Ishikawa (cell line): ENCODE results near the gene TUT1.

Experiments used
- CEBPB ChIP-seq: IDR thresholded peaks from 2 replicates; pipeline ENCODE4 v1.6.1; 2012
- CREB1 ChIP-seq: IDR thresholded peaks from 2 replicates; pipeline ENCODE4 v1.6.1; 2012; ENCODE audit warnings: low read depth
- EGR1 ChIP-seq: IDR thresholded peaks from 2 replicates; pipeline ENCODE4 v1.6.1; 2012
- EP300 ChIP-seq: IDR thresholded peaks from 2 replicates; pipeline ENCODE4 v1.6.1; 2012; ENCODE audit warnings: borderline replicate concordance
- FOXM1 ChIP-seq: IDR thresholded peaks from 2 replicates; pipeline ENCODE4 v1.6.1; 2012; ENCODE audit warnings: low read depth, borderline replicate concordance
- NFIC ChIP-seq: IDR thresholded peaks from 2 replicates; pipeline ENCODE4 v1.6.1; 2012
- RAD21 ChIP-seq: IDR thresholded peaks from 2 replicates; pipeline ENCODE4 v1.6.1; 2012; ENCODE audit warnings: low read depth
- REST ChIP-seq: IDR thresholded peaks from 2 replicates; pipeline ENCODE4 v1.6.1; 2012; ENCODE audit warnings: low read depth, mild to moderate bottlenecking
- TAF1 ChIP-seq: IDR thresholded peaks from 2 replicates; pipeline ENCODE4 v1.6.1; 2012; ENCODE audit warnings: low read depth, mild to moderate bottlenecking
- TCF12 ChIP-seq: IDR thresholded peaks from 2 replicates; pipeline ENCODE4 v1.6.1; 2012; ENCODE audit warnings: low read depth
- TEAD4 ChIP-seq: IDR thresholded peaks from 2 replicates; pipeline ENCODE4 v1.6.1; 2012
- USF1 ChIP-seq: IDR thresholded peaks from 2 replicates; pipeline ENCODE4 v1.6.1; 2012
- YY1 ChIP-seq: IDR thresholded peaks from 2 replicates; pipeline ENCODE4 v1.6.1; 2012; ENCODE audit warnings: low read depth
- ZBTB7A ChIP-seq: IDR thresholded peaks from 2 replicates; pipeline ENCODE4 v1.6.1; 2012; ENCODE audit warnings: low read depth
- TF ChIP-seq, protein P1 (sequence below): IDR thresholded peaks from 2 replicates; pipeline ENCODE4 v1.6.1; 2012

Gene TUT1

DNA sequence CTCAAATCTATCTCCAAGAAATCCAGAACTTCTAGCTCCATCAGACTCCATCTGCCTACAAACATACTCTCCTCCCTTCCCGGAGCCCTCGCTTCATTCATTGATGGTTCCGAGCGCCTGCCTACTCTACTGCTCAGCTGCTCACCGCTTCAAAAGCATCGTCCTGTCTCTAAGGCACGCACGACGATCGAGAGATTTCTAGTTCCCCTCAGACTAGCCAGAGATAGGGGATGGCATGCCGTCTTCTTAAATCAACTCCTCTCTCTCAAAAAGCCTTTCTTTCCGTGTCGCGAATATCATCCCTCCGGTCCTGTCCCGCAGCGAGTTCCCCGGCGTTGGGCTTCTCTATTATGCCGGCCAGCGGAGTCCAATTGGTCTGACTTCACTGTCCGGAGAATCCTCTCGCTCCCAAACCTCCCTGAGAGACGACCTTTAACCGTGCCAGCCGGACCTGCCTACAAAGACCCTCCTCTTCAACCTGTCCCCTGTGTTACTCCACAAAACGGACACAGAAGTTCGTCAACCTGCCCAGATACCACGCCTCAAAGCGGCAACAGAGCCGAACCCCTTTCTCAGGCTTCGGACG lies 18.2 kb downstream of the TUT1 start:
- TF ChIP-seq EGR1 (0 out of 2 replicates have a peak, but pooled peaks have one; percentile 5), ZBTB7A (no peak), RAD21 (no peak), TEAD4 (no peak), CEBPB (no peak)

DNA sequence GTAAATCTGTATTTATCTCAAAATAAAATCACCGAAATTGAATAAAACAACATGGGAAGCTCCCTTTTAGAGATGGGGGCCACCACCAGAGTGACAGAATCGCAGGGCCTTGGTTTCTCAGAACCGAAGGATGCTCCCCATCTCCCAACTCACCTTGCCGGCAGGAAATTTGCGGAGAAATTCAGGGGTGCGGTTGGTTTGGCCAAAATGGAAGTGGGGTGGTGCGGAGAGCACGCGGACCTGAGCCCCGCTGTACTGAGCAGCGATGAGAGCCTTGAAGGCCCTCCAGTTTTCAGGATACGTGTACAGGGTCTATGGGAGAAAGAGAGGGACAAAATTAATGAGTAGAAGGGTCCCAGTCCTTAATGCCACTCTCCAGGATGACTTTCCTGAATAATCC lies 18.9 kb downstream of the TUT1 start:
- TF ChIP-seq TEAD4 (no peak), TAF1 (0 out of 2 replicates have a peak, but pooled peaks have one; percentile 30), EP300 (no peak), YY1 (no peak), CREB1 (no peak), FOXM1 (no peak), REST (no peak)
- TF ChIP-seq, protein P1, sequence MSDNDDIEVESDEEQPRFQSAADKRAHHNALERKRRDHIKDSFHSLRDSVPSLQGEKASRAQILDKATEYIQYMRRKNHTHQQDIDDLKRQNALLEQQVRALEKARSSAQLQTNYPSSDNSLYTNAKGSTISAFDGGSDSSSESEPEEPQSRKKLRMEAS, result no peak

- no peak for TF ChIP-seq EP300
- no peak for TF ChIP-seq CREB1
- TF ChIP-seq, protein P1, result no peak
- TF ChIP-seq NFIC, result no peak
- no peak for TF ChIP-seq REST
- TF ChIP-seq FOXM1, result no peak
- TF ChIP-seq YY1, result no peak
- no peak for TF ChIP-seq CEBPB
- TF ChIP-seq TEAD4, result no peak
- TF ChIP-seq RAD21, result no peak
- TF ChIP-seq TCF12, result no peak
Measured at GRCh38 chr11:62569611-62570010, 21.7 kb downstream of the TUT1 start.

DNA sequence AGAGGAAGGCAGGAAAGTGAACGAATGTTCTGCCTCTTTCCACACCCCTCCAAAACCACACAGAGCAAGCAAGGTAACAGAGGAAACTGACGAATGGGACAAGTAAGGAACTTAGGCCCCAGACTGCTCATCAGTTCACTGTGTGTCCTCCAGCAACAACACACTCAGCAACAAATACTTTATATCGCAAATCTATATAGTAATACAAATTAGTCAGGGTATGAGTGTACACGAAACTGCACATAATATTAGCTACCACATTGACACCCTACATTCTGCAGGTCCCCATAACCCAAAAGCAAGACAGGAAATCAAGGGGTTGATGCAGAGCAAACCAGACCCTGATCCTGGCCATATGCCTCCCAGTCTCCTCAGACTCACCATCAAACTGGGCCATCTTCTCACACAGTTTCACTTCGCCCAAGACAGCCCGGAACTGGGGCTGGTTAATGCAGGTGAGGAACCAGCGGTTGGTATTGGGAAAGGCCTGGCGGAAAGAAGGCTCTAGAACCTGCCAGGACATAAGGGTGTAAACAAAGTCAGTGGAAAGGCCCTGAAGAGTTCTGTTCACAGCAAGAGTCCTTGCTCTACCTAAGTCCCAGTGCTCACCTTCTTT lies 24.2 kb downstream of the TUT1 start:
- TF ChIP-seq EP300, result no peak
- no peak for TF ChIP-seq CREB1
- no peak for TF ChIP-seq USF1

GRCh38 chr11:62566247-62566646 lies 25.1 kb downstream of the TUT1 start:
- no peak for TF ChIP-seq EP300
- no peak for TF ChIP-seq NFIC
- no peak for TF ChIP-seq TAF1
- no peak for TF ChIP-seq RAD21
- no peak for TF ChIP-seq USF1
- TF ChIP-seq FOXM1, result no peak
- no peak for TF ChIP-seq TCF12
- TF ChIP-seq CEBPB, result no peak
- no peak for TF ChIP-seq EGR1
- TF ChIP-seq YY1, result no peak
- no peak for TF ChIP-seq REST
- TF ChIP-seq, protein P1, result no peak
- no peak for TF ChIP-seq ZBTB7A
- TF ChIP-seq CREB1, result no peak
- TF ChIP-seq TEAD4, result no peak
